ENCODE measurements around the gene RIMBP2.

Gene RIMBP2

GRCh38 chr12:130680451-130680990 lies 35.6 kb downstream of the RIMBP2 start:
- no peak for DNase-seq (ENCODE audit: low read depth)

GRCh38 chr12:130677957-130678558 lies 38.0 kb downstream of the RIMBP2 start:
- no peak for DNase-seq (ENCODE audit: low read depth)

GRCh38 chr12:130675791-130676190 lies 40.3 kb downstream of the RIMBP2 start:
- DNase-seq (ENCODE audit: low read depth) = no peak

- DNase-seq (ENCODE audit: low read depth) = no peak
These were observed 41.0 kb downstream of the RIMBP2 start for GRCh38 chr12:130675121-130675520.

- DNase-seq (ENCODE audit: low read depth) = no peak
These were observed 41.4 kb downstream of the RIMBP2 start for GRCh38 chr12:130674676-130675075.

GRCh38 chr12:130673036-130673705 lies 42.9 kb downstream of the RIMBP2 start:
- no peak for DNase-seq (ENCODE audit: low read depth)

GRCh38 chr12:130672089-130672820 lies 43.8 kb downstream of the RIMBP2 start:
- DNase-seq (ENCODE audit: low read depth) = no peak

- DNase-seq (ENCODE audit: low read depth) = no peak
These were observed 44.5 kb downstream of the RIMBP2 start for GRCh38 chr12:130671556-130671955.

GRCh38 chr12:130669797-130670196 lies 46.3 kb downstream of the RIMBP2 start:
- no peak for DNase-seq (ENCODE audit: low read depth)

GRCh38 chr12:130669205-130669557 lies 46.9 kb downstream of the RIMBP2 start:
- DNase-seq (ENCODE audit: low read depth) = no peak

- no peak for DNase-seq (ENCODE audit: low read depth)
These were observed 47.6 kb downstream of the RIMBP2 start for GRCh38 chr12:130668286-130669204.

GRCh38 chr12:130667421-130667960 lies 48.6 kb downstream of the RIMBP2 start:
- DNase-seq (ENCODE audit: low read depth) = no peak

- DNase-seq (ENCODE audit: low read depth) = no peak
These were observed 49.5 kb downstream of the RIMBP2 start for GRCh38 chr12:130666645-130667044.

GRCh38 chr12:130665753-130666152 lies 50.3 kb downstream of the RIMBP2 start:
- no peak for DNase-seq (ENCODE audit: low read depth)

GRCh38 chr12:130664772-130665171 lies 51.3 kb downstream of the RIMBP2 start:
- no peak for DNase-seq (ENCODE audit: low read depth)

GRCh38 chr12:130664252-130664651 lies 51.8 kb downstream of the RIMBP2 start:
- no peak for DNase-seq (ENCODE audit: low read depth)

- DNase-seq (ENCODE audit: low read depth) = no peak
These were observed 52.6 kb downstream of the RIMBP2 start for GRCh38 chr12:130663514-130663913.

- no peak for DNase-seq (ENCODE audit: low read depth)
These were observed 54.4 kb downstream of the RIMBP2 start for GRCh38 chr12:130661486-130662255.

- no peak for DNase-seq (ENCODE audit: low read depth)
These were observed 55.0 kb downstream of the RIMBP2 start for GRCh38 chr12:130661059-130661458.

- DNase-seq (ENCODE audit: low read depth) = no peak
These were observed 57.8 kb downstream of the RIMBP2 start for GRCh38 chr12:130658145-130658911.

Data from stimulated activated CD8-positive, alpha-beta memory T cell treated with anti-CD3 and anti-CD28 coated beads, Interleukin-12 subunit alpha, Interleukin-12 subunit beta, amount 100 ng/mL, for 4 hours (primary cell).